ENCODE measurements around the gene INCENP.
A peak's percentile ranks its signal among the peaks of the same experiment; 100 is the strongest.
"Not testable (repeated sequence)": the region's sequence is repeated elsewhere in the genome, so short reads cannot be mapped to it uniquely, and the experiment has no call there.

The INCENP gene

DNA sequence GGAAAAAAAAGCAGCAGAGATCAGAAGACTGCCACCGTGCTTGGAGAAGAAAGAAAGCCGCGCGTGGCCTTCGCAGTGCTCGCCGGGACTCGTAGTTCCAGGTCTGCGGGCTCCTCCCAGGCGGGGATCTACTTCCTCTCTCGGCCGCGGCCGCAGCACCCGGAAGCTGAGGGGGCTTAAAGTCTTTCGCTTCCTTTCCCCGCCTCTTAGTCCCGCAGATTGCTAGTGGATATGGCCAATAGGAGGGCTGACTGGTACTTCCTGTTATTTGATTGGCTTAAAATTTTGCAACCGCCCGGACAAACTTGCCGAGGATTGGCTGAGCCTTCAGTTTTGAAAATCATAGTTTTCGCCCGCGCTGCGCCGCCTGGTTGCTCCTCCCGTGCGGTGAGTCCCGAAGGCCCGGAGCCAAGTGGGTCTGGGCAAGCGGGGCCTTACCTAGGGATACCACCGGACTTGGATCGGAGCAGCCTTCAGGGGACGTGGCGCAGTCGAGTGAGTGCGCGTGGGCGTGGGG is at the start of gene INCENP:
INCENP (plus strand) TSS at position 343 of the 517 bp plus-strand sequence. CDS start 4,151 bp downstream, outside the sequence.
- H3K4me3 ChIP-seq (replicated peaks; ENCODE audit: low read depth, low read length) = peak within 1 kb of the TSS; percentile 94
- DNase-seq (ENCODE audit: extremely low read depth, low read depth) = peak; percentile 92
- TF ChIP-seq, protein P1, sequence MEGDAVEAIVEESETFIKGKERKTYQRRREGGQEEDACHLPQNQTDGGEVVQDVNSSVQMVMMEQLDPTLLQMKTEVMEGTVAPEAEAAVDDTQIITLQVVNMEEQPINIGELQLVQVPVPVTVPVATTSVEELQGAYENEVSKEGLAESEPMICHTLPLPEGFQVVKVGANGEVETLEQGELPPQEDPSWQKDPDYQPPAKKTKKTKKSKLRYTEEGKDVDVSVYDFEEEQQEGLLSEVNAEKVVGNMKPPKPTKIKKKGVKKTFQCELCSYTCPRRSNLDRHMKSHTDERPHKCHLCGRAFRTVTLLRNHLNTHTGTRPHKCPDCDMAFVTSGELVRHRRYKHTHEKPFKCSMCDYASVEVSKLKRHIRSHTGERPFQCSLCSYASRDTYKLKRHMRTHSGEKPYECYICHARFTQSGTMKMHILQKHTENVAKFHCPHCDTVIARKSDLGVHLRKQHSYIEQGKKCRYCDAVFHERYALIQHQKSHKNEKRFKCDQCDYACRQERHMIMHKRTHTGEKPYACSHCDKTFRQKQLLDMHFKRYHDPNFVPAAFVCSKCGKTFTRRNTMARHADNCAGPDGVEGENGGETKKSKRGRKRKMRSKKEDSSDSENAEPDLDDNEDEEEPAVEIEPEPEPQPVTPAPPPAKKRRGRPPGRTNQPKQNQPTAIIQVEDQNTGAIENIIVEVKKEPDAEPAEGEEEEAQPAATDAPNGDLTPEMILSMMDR (IDR thresholded peaks at IDR 0.05; ENCODE audit: low read depth, low read length, missing control alignments) = no peak

GRCh38 chr11:62075438-62075837 is 48.4 kb upstream of the INCENP start:
- TF ChIP-seq, protein P1 (IDR thresholded peaks at IDR 0.05; ENCODE audit: low read depth, low read length, missing control alignments) = no peak
- no peak overlapping the region for H3K4me3 ChIP-seq (replicated peaks; ENCODE audit: low read depth, low read length)
- DNase-seq (ENCODE audit: extremely low read depth, low read depth) = no peak

- H3K4me3 ChIP-seq (replicated peaks; ENCODE audit: low read depth, low read length) = no peak overlapping the region
- DNase-seq (ENCODE audit: extremely low read depth, low read depth) = no peak
- TF ChIP-seq, protein P1 (IDR thresholded peaks at IDR 0.05; ENCODE audit: low read depth, low read length, missing control alignments) = no peak
These were observed 46.7 kb upstream of the INCENP start for GRCh38 chr11:62077132-62077531.

DNA sequence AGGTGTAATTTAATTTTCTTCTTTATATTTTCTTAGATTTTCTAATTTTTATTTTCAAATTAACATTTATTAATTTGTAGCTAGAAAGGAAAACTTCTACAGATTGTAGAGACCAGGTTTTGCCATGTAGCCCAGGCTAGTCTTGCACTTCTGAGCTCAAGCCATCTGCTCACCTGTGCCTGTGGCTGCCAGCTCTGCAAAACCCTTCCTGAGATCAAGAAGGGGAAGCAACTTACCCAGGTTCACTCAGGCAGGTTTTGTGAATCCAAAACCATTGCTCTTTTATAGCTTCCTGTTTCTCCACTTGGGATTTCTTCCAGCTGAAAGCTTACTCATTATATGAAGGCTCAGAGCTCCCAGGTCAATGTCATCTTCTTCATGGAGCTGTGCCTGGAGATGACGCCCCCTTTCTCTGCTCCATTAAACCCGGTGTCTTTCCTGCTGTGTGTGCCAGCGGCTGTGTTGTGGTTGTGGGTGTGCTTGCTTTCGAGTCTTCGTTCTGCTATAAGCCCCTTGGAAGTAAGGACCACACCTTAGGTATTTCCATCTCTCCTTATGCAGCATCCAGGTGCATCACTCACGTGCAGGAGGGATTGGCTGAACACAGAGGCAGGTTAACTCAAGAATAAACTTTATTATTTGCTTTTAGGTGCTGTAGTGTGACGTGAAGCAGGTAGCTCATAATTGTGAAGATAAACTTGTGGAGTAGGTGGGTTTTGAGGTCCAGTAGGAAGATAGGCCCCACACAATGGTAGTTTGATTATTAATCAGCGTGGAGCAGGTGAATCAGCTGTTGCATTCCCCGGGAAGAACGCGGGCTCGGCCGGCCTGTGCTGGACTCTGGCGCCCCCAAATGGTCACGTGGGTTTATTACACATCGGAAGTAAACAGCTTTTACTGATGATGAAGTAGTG is 42.2 kb upstream of the INCENP start:
- peak; percentile 31 for DNase-seq (ENCODE audit: extremely low read depth, low read depth)
- no peak overlapping the region for H3K4me3 ChIP-seq (replicated peaks; ENCODE audit: low read depth, low read length)
- TF ChIP-seq, protein P1 (IDR thresholded peaks at IDR 0.05; ENCODE audit: low read depth, low read length, missing control alignments) = peak; percentile 86

DNA sequence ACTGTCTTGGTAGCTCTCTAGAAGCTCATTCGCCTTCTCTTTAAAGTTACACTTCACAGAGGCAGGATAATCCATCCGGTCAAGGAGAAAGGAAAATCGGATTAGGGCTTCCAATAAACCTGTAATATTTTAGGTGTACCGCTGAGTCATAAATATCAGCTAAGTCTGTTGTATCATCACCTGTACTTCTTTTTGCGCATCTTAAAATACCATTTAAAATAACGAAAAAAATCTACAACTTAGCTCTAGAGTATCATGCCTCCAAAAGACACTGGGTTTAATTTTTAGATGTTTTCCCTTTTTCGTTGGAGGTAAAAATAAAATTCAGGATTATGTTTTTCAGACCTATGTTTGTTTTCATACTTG is 41.5 kb upstream of the INCENP start:
- DNase-seq (ENCODE audit: extremely low read depth, low read depth) = no peak
- H3K4me3 ChIP-seq (replicated peaks; ENCODE audit: low read depth, low read length) = no peak overlapping the region
- TF ChIP-seq, protein P1 (IDR thresholded peaks at IDR 0.05; ENCODE audit: low read depth, low read length, missing control alignments) = no peak

- DNase-seq (ENCODE audit: extremely low read depth, low read depth); H3K4me3 ChIP-seq (replicated peaks; ENCODE audit: low read depth, low read length): not testable (repeated sequence)
These were observed 39.0 kb upstream of the INCENP start for GRCh38 chr11:62084801-62085200.

- DNase-seq (ENCODE audit: extremely low read depth, low read depth) = no peak
- H3K4me3 ChIP-seq (replicated peaks; ENCODE audit: low read depth, low read length) = no peak overlapping the region
- TF ChIP-seq, protein P1 (IDR thresholded peaks at IDR 0.05; ENCODE audit: low read depth, low read length, missing control alignments) = no peak
These were observed 36.1 kb upstream of the INCENP start for GRCh38 chr11:62087694-62088093.
